HG03196 (cell line): ENCODE results near the gene GCDH.
"Not testable (repeated sequence)": the region's sequence is repeated elsewhere in the genome, so short reads cannot be mapped to it uniquely, and the experiment has no call there.

Experiments
- ATAC-seq: cut with Tn5 transposase; IDR thresholded peaks from one replicate; pipeline ENCODE4 v1.9.1; 2021; ENCODE audit not compliant: unreplicated experiment

GCDH gene

GRCh38 chr19:12890787-12891552 is at the start of gene GCDH:
Gene GCDH, plus strand, starts transcription at chr19:12891160. Its CDS starts 145 bp downstream, at chr19:12891305.
- ATAC-seq: peak; percentile 85

DNA sequence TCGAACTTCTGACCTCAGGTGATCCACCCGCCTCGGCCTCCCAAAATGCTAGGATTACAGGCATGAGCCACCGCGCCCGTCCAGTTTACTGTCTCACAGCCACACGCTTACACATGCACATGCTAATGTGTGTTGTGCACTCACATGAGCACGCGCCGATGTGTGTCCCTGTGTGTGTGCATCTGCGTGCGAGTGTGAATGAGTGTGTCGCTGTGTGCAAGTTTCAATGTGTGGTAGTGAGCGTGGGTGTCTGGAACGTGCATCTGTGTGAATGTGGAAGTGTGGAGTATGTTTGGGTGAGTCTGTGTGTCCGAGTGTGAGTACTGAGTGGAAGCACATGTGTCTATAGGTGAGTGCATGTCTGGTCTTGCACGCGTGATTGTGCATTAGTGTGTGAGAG is 48.4 kb upstream of the GCDH start:
- no peak for ATAC-seq

GRCh38 chr19:12843328-12843727 is 47.6 kb upstream of the GCDH start:
- ATAC-seq: no peak

GRCh38 chr19:12843999-12844732 is 46.8 kb upstream of the GCDH start:
- no peak for ATAC-seq

DNA sequence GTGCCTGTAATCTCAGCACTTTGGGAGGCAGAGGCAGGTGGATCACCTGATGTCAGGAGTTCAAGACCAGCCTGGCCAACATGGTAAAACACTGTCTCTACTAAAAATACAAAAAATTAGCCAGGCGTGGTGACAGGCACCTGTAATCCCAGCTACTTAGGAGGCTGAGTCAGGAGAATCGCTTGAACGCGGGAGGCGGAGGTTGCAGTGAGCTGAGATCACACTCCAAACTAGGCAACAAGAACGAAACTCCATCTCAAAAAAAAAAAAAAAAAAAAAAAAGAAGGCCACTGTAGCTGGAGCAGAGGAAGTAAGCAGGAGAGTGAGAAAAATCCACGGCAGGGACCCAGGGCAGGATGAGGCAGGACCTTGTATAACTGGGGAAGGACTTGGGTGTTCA is 44.3 kb upstream of the GCDH start:
- not testable (repeated sequence) for ATAC-seq

- no peak for ATAC-seq
Observed at GRCh38 chr19:12847159-12848139, 43.5 kb upstream of the GCDH start.

GRCh38 chr19:12856653-12857052 is 34.3 kb upstream of the GCDH start:
- ATAC-seq: no peak

- no peak for ATAC-seq
Observed at GRCh38 chr19:12858041-12858928, 32.7 kb upstream of the GCDH start.

DNA sequence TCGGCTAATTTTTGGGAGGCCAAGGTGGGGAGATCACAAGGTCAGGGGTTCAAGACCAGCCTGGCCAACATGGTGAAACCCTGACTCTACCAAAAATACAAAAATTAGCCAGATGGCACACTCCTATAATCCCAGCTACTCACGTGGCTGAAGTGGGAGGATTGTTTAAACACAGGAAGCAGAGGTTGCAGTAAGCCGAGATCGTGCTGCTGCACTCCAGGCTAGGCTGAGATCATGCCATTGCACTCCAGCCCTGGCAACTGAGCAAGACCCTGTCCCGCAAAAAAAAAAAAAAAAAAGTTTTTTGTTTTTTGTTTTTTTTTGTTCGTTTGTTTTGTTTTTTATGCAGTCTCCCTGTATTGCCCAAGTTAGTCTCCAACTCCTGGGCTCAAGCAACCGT is 31.4 kb upstream of the GCDH start:
- ATAC-seq: no peak

GRCh38 chr19:12864143-12864542 is 26.8 kb upstream of the GCDH start:
- ATAC-seq: no peak

- no peak for ATAC-seq
Observed at GRCh38 chr19:12864721-12865715, 25.9 kb upstream of the GCDH start.

GRCh38 chr19:12865746-12866415 is 25.1 kb upstream of the GCDH start:
- no peak for ATAC-seq

GRCh38 chr19:12866416-12867119 is 24.4 kb upstream of the GCDH start:
- ATAC-seq: no peak

DNA sequence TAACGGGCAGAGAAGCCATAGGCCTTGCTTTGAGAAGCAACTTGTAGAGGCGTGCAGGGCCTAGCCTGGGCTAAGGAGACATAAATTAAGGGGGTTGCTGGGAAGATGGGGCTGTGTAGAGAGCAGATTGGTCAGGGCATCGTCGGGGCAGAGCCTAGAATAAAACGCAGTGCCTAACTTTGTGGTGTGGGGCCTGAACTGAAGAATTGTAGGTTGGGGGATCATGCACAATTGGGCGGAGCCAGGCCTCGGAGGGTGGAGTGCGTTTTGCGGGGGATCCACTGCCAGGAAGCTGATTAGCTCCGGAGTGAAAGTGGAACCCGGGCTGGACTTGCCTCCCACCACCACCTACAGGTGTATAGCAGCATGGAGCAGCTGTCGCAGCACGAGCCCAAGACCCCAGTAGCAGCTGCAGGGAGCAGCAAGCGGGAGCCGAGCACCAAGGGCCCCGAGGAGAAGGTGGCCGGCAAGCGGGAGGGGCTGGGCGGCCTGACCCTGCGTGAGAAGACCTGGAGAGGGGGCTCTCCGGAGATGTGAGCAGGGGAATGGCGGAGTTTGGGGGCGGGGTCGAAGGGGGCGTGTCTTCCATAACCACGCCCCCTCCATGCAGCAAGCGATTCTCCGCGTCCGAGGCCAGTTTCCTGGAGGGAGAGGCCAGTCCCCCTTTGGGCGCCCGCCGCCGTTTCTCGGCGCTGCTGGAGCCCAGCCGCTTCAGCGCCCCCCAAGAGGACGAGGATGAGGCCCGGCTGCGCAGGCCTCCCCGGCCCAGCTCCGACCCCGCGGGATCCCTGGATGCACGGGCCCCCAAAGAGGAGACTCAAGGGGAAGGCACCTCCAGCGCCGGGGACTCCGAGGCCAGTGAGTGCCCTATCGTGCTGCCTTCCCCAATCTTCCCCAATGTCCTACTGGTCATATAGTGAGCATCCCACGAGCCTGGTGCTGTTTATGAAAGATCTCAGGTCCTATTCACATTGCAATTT is 23.6 kb upstream of the GCDH start:
- ATAC-seq: peak; percentile 58

GRCh38 chr19:12868540-12869112 is 22.3 kb upstream of the GCDH start:
- ATAC-seq: no peak

DNA sequence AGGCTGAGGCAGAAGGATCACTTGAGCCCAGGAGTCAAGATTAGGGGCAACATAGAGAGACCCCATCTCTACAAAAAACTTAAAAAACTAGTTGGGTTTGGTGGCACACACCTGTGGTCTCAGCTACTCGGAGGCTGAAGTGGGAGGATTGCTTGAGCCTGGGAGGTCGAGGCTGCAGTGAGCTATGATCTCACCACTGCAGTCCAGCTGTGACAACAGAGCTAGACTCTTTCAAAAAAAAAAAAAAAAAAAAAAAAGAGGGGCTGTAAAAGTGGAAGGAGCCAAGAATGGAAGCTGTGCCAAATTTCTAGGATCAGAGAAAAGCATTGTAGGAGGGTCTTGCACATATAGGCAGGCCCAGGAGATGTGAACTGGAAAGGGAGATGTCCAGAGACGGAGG is 19.3 kb upstream of the GCDH start:
- no peak for ATAC-seq
